Dedifferentiated amniotic fluid mesenchymal stem cell (primary cell): ENCODE measurements around the gene CCDC136.
A peak's percentile ranks its signal among the peaks of the same experiment; 100 is the strongest.

Experiments
- DNase-seq: peaks from one replicate; pipeline ENCODE4 v3.0.0-alpha.2; 2016; ENCODE audit errors: extremely low spot score

Gene CCDC136

GRCh38 chr7:128791121-128791971 lies at the start of gene CCDC136:
CCDC136 (plus strand) TSS chr7:128791968; CDS start chr7:128792412, 444 bp downstream.
- no peak for DNase-seq

- peak; percentile 84 for DNase-seq
Observed at GRCh38 chr7:128742206-128742605, 49.6 kb upstream of the CCDC136 start.

- DNase-seq: no peak
Observed at GRCh38 chr7:128743112-128743772, 48.5 kb upstream of the CCDC136 start.

- DNase-seq: no peak
Observed at GRCh38 chr7:128744366-128744905, 47.3 kb upstream of the CCDC136 start.

- DNase-seq: no peak
Observed at GRCh38 chr7:128745706-128746105, 46.1 kb upstream of the CCDC136 start.

- no peak for DNase-seq
Observed at GRCh38 chr7:128747327-128748079, 44.3 kb upstream of the CCDC136 start.

- no peak for DNase-seq
Observed at GRCh38 chr7:128752251-128752650, 39.5 kb upstream of the CCDC136 start.

GRCh38 chr7:128755075-128755818 lies 36.5 kb upstream of the CCDC136 start:
- no peak for DNase-seq

GRCh38 chr7:128755819-128756476 lies 35.8 kb upstream of the CCDC136 start:
- peak; percentile 83 for DNase-seq

- DNase-seq: no peak
Observed at GRCh38 chr7:128757203-128757602, 34.6 kb upstream of the CCDC136 start.

GRCh38 chr7:128758553-128758952 lies 33.2 kb upstream of the CCDC136 start:
- DNase-seq: no peak

- DNase-seq: no peak
Observed at GRCh38 chr7:128759242-128759641, 32.5 kb upstream of the CCDC136 start.

GRCh38 chr7:128763541-128763940 lies 28.2 kb upstream of the CCDC136 start:
- DNase-seq: no peak

GRCh38 chr7:128767475-128768110 lies 24.2 kb upstream of the CCDC136 start:
- no peak for DNase-seq

- DNase-seq: no peak
Observed at GRCh38 chr7:128770233-128770632, 21.5 kb upstream of the CCDC136 start.

GRCh38 chr7:128773604-128774003 lies 18.2 kb upstream of the CCDC136 start:
- no peak for DNase-seq

GRCh38 chr7:128774029-128774689 lies 17.6 kb upstream of the CCDC136 start:
- DNase-seq: no peak

- no peak for DNase-seq
Observed at GRCh38 chr7:128774921-128775320, 16.8 kb upstream of the CCDC136 start.

- DNase-seq: no peak
Observed at GRCh38 chr7:128775744-128776474, 15.9 kb upstream of the CCDC136 start, which contains the start of gene OPN1SW. OPN1SW (minus strand) TSS chr7:128775794; CDS start chr7:128775781, 13 bp downstream.
